ENCODE results near the gene NEURL3.
A peak's percentile ranks its signal among the peaks of the same experiment; 100 is the strongest.
"Not testable (repeated sequence)": the region's sequence is repeated elsewhere in the genome, so short reads cannot be mapped to it uniquely, and the experiment has no call there.

NEURL3 gene

GRCh38 chr2:96506907-96507240 lies 1.7 kb upstream of the NEURL3 start:
- DNase-seq (ENCODE audit: low read depth) = no peak

DNA sequence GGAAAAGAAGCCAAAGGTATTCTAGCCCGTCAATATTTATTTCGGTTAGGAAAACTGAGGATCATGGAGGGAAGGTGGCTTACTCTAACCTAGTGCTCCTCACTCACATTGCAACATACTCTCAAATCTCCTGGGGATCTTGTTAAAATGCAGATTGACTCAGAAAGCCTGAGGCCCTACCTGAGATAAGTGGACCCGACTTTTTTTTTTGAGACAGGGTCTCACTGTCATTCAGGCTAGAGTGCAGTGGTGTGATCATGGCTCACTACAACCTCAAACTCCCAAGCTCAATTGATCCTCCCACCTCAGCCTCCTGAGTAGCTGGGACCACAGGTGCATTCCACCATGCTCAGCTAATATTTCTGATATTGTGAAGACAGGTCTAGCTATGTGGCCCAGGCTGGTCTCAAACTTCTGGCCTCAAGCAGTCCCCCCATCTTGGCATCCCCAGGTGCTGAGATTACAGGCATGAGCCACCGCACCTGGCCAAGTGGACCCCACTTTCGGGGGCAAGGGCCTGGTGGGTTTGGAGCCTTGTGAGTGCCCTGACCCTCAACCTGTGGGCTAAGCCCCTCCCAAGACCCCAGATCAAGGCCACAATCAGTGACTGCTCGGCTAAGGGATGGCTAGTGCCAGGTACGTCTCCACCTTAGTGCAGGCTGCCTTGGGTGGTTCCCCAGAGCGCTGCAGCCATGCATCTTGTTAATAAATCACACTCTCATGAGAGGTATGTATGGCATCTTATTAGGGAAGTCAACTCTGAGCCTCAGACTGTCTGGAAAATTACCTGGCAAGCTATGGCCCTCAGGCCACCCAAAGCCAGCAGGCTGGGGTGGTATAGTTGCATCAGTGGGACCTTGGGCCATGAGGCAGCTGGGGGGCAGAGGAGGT lies 1.1 kb upstream of the NEURL3 start:
- DNase-seq (ENCODE audit: low read depth) = no peak

DNA sequence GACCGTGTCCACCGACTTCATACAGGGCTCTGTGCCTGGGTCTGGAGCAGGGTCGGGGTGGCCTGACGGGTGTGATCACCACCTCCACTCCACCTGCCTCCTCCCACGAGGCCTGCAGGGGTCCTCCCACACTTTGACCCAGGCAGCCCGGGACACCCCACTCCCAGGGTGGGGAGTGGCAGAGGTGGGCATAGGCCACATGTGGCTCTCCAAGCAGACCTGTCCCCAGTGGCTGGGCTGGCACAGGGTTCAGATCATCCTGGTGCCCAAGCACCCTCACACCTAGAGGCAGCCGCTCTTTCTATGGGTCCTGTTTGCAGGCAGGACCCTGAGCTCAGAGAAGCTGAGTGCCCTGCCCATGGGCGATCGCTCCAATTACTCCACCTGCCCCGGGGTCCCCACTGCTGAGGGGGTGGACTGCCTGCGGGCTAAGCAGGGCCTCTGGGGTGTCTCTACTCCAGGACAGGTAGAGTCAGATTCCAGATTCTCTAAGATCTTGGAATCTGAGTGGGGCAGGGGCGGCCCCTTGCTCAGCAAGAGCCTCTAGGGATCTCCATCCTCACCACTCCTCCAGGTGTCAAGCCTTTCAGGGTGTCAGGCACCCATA lies 1.4 kb downstream of the NEURL3 start:
- no peak for DNase-seq (ENCODE audit: low read depth)

DNA sequence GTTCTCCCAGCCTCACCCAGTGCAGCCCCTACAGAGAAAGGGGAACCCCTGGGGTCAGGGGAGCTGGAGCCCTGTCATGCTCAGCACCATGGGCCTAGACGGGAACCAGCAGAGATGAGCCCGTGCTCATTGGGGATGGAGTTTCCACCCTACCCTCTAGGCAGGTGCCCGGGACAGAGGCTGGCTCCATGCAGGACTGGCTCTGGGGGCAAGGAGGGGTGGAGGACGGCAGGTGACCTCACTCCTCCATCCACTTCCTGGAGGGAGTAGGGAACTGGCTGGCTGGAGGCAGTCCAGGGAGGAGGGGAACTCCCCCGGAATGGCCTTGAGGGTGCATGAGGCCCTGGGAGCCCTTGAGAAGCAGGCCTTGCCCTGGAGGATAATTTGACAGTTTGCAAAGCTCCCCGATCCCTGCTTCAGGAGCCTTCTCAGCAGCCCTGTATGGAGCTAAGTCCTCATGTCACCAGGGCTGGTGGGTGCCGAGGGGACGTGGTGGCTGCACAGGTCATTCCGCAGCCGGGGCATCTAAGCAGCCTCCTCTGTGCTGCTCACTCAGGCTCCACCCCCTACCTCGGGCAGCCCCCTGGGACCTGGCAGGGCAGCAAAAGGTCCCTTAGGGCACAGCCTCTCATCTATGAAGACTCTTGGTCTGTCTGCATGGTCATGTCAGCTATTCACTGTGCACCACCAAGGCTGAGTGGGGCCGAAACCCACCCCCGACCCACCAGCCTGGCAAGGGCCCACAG lies 2.1 kb downstream of the NEURL3 start:
- no peak for DNase-seq (ENCODE audit: low read depth)

DNA sequence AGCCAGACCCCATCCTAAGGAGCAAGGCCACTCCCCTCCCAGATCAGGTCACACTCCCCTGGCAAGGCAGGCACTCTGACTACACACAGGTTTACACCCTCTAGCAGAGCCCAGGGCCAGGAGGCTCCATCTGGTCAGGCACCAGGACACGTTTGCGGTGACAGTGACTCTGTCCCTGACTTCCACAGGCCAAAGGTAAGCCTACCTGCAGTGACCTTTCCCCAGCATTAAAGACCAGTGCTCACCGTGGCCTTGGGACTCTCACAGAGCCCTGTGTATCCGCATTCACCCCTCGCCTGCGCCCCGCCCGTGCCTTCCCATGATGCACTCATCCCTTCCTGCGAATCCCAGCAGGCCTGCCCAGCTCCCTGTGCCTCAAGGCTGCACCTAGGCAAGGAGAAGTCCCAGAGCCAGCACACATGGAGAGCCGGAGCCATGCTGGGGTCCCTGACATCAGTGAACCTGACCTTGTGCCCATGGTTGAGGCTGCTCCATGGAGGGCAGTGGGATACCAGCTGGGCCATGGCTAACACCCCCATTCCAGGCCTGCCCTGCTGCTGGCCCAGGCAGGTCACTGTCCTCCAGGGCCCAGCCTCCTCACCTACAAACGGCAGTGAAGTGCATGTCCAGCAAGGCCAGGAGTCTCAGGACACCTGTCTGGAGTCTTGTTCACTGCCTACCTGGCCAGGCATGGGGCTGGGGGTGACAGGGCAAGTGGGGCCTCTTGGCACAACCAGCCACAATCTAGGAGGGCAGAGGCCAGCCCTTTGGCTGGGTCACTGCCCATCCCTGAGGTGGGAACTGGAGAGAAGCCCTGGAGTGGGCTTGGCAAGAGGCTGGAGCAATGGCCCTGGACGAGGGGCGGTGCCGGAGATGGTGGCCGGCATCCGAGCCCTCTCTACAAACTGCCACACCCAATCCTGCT lies 3.0 kb downstream of the NEURL3 start:
- no peak for DNase-seq (ENCODE audit: low read depth)

DNA sequence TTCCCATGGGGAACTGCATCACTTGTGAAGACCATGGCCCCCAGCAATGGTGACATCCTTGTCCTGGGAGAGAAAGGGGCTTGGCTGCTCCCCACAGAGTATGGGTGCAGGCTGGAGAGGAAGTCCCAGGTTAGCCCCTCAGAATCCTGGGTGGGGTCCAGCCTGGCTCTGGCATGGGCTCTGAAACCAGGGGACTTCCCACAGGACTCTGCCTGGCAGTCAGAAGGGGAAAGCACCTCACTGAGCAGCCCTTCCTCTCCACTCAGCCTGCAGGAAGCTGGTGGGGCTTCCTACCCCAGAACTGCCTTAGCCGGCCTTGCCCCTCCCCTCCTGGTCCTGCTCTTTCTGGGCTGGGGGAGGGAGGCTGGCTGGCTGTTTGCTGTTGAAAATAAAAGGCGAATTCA lies 3.7 kb downstream of the NEURL3 start:
- no peak for DNase-seq (ENCODE audit: low read depth)

GRCh38 chr2:96500385-96501066 lies 4.6 kb downstream of the NEURL3 start:
- DNase-seq (ENCODE audit: low read depth) = no peak

GRCh38 chr2:96499061-96499960 lies 5.8 kb downstream of the NEURL3 start:
- no peak for DNase-seq (ENCODE audit: low read depth)

DNA sequence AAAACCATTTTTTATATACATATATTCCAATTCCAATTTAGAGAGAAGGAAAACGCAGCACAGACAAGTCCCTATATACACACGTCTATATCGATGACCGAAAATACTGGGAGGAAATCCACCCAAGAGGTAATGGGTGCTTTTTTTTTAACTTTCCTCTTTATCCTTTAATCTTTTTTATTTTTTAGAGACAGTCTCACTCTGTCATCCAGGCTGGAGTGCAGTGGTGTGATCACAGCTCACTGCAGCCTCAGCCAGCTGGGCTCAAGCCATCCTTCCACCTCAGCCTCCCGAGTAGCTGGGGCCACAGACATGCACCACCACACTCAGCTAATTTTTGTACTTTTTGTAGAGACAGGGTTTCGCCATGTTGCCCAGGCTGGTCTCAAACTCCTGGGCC lies 6.5 kb downstream of the NEURL3 start:
- DNase-seq (ENCODE audit: low read depth) = not testable (repeated sequence)

GRCh38 chr2:96498021-96498431 lies 7.1 kb downstream of the NEURL3 start:
- DNase-seq (ENCODE audit: low read depth) = peak; percentile 58

GRCh38 chr2:96495982-96496629 lies 9.1 kb downstream of the NEURL3 start:
- DNase-seq (ENCODE audit: low read depth) = no peak

DNA sequence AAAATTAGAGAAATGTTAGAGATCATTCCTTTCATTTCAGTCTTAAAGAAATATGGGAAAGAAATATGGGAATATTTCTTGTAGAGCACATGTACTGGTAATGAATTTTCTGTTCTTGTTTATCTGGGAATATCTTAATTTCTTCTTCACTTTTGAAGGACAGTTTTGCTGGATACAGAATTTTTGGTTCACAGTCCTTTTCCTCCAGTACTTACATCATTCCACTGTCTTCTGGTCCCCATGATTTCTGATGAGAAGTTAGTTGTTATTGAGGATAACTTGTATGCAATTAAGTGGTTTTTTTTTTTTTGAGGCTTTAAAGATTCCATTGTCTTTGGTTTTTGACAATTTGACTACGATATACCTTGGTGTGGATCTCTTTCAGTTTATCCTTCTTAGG lies 11.0 kb downstream of the NEURL3 start:
- DNase-seq (ENCODE audit: low read depth) = no peak

DNA sequence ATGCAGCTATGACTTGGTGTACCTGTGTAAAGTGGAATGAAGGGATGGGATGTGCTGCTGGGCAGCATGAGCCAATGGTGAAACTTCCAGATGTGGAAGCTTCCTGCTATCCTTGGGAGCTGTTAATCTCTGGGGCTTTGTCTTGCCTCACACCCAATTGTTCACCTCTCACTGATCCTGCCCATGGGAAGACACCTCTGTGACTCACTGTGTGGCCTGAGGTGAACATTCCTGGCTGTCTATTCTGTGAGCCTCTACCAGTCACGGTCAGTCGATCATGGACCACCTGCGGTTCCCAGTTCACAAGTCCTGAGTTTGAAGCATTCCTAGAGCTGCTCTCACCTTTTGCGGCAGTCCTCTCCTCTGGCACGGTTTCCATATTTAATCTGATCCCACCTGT lies 12.1 kb downstream of the NEURL3 start:
- DNase-seq (ENCODE audit: low read depth) = no peak

- no peak for DNase-seq (ENCODE audit: low read depth)
Observed at GRCh38 chr2:96491860-96492497, 13.2 kb downstream of the NEURL3 start.

GRCh38 chr2:96489663-96490062 lies 15.5 kb downstream of the NEURL3 start:
- DNase-seq (ENCODE audit: low read depth) = no peak

DNA sequence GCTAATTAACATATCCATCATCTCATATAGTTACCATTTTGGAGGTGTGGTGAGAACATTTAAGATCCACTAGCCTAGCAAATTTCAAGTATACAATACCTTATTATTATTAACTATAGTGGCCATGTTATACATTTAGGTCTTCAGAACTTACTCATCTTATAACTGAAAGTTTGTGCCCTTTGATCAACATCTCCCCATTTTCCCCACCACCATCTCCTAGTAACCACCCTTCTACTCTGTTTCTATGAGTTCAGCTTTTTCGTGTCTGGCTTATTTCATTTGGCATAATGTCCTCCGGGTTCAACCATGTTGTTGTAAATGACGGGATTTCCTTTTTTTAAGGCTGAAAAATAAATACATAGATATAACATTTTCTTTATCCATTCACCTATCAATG lies 15.9 kb downstream of the NEURL3 start:
- DNase-seq (ENCODE audit: low read depth) = no peak

DNA sequence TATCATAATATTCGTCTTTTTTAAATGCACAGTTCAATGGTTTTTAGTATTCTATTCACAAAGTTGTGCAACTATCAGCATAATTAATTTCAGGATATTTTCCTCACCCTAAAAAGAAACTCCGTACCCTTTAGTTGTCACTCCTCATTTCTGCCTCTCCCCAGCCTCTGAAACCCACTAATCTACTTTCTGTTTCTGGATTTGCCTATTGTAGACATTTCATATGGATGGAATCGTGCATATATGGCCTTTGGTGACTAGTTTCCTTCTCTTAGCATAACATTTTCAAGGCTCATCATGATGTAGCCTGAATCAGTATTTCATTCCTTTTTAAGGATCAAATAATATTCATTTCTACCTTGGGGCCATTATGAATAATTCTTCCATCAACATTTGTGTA lies 18.5 kb downstream of the NEURL3 start:
- DNase-seq (ENCODE audit: low read depth) = no peak

DNA sequence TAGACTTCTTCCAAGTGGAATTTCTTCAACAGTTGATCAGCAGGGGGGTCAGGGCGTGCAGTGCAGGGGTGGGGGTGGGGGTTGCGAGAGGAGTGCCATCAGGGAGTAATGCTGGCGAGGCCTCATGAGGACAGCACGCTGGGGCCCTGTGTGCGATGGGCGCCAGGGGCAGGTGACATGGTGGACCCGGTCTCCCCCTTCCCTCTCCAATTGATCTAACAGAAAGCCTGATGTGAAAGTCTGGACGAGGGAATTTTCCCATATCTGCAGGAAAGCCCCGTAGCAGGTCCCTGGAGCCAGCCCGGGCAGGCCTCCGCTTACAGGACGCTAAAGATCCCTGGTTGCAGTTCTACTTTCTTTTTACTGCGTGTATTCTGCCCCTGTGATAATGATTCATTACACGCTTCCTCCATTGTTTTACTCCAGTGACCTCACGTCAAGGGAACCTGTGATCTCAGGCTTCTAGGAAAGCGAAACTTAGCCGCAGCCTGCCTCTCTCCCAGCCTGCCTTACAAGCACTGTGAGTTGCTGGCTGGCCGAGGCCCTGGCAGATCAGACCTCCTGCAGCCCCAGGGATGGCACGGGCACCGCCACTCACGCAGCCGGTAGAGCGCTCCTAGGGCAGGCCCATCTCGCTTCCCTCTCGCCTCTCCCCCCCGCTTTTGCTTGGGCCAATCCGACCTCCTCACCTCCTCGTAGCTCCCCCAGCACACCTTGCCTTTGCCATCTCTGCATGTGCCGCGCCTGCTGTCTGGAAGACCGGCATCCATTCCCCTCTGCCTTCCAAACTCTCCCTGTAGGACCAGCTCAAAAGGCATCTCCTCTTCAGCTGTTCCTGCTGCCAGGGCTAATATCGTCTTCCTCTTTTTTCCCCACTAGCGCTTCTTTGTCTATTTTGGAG lies 19.2 kb downstream of the NEURL3 start:
- DNase-seq (ENCODE audit: low read depth) = no peak

Data from CMK (cell line).